HEK293 (cell line): ENCODE measurements around the gene HHIPL1.

Source experiments
- CTCF ChIA-PET: fragments of 350-600 bp; formaldehyde crosslinking; extraction: SDS; loops from one replicate; lab custom pipeline; 2021; ENCODE audit warnings: antibody characterized with exemption; lab: Yijun Ruan, JAX
- POLR2A ChIA-PET: fragments of 300-600 bp; formaldehyde crosslinking; extraction: SDS; loops from one replicate; lab custom pipeline; 2020; ENCODE audit warnings: antibody characterized with exemption, inconsistent platforms; lab: Yijun Ruan, JAX
- H3K27ac ChIP-seq: fragments of 200-500 bp; sonication (Bioruptor generic); 2 replicates; pipeline ENCODE4 v1.5.1; 2014; ENCODE audit warnings: low read depth, low read length, control low read depth, inconsistent platforms; ENCODE audit errors: extremely low read depth
- H3K36me3 ChIP-seq, 2 experiments: fragments of 200-500 bp in 1 of 2; sonication (Bioruptor generic) in 1 of 2; 1 replicate in 1 of 2; 2 replicates in 1 of 2; pipeline ENCODE4 v1.5.1; 2014 to 2017; ENCODE audit warnings: inconsistent platforms in 2 of 2, low read length in 2 of 2; ENCODE audit not compliant: control insufficient read depth in 2 of 2, insufficient read depth in 1 of 2
- H3K4me1 ChIP-seq: fragments of 200-500 bp; sonication (Bioruptor generic); 2 replicates; pipeline ENCODE4 v1.5.1; 2014; ENCODE audit warnings: mild to moderate bottlenecking, low read length, inconsistent platforms; ENCODE audit not compliant: control insufficient read depth, insufficient read depth
- H3K4me3 ChIP-seq: 2 replicates; pipeline ENCODE4 v1.5.1; 2011; ENCODE audit warnings: low read depth, mild to moderate bottlenecking, control low read depth, low read length, moderate library complexity
- H3K9me3 ChIP-seq: fragments of 200-500 bp; sonication (Bioruptor generic); 2 replicates; pipeline ENCODE4 v1.5.1; 2014; ENCODE audit warnings: low read depth, low read length, inconsistent platforms; ENCODE audit not compliant: control insufficient read depth, insufficient read depth
- AEBP2 ChIP-seq: fragments of 450-650 bp; formaldehyde crosslinking; IDR thresholded peaks from 2 replicates; pipeline ENCODE4 v1.5.1; 2016; ENCODE audit warnings: missing biosample characterization, missing genetic modification characterization, borderline replicate concordance
- KLF8 ChIP-seq: fragments of 450-650 bp; formaldehyde crosslinking; IDR thresholded peaks from 2 replicates; pipeline ENCODE4 v1.5.1; 2016; ENCODE audit warnings: missing biosample characterization, missing genetic modification characterization
- YY1 ChIP-seq: fragments of 450-650 bp; formaldehyde crosslinking; IDR thresholded peaks from 2 replicates; pipeline ENCODE4 v1.5.1; 2018; ENCODE audit warnings: missing biosample characterization, missing genetic modification characterization
- ZBTB20 ChIP-seq: fragments of 450-650 bp; formaldehyde crosslinking; IDR thresholded peaks from 2 replicates; pipeline ENCODE4 v1.5.1; 2016; ENCODE audit warnings: missing biosample characterization, missing genetic modification characterization
- ZBTB7A ChIP-seq: fragments of 450-650 bp; formaldehyde crosslinking; IDR thresholded peaks from 2 replicates; pipeline ENCODE4 v1.5.1; 2016; ENCODE audit warnings: low read depth, missing biosample characterization, missing genetic modification characterization
- ZFP37 ChIP-seq: fragments of 450-650 bp; formaldehyde crosslinking; IDR thresholded peaks from 2 replicates; pipeline ENCODE4 v1.5.1; 2016; ENCODE audit warnings: missing biosample characterization, missing genetic modification characterization
- ZNF10 ChIP-seq: fragments of 450-650 bp; formaldehyde crosslinking; IDR thresholded peaks from 2 replicates; pipeline ENCODE4 v1.5.1; 2017; ENCODE audit warnings: missing biosample characterization, missing genetic modification characterization
- ZNF350 ChIP-seq: fragments of 450-650 bp; formaldehyde crosslinking; IDR thresholded peaks from 2 replicates; pipeline ENCODE4 v1.5.0; 2017; ENCODE audit warnings: missing biosample characterization, mild to moderate bottlenecking, missing genetic modification characterization
- ZNF398 ChIP-seq: fragments of 450-650 bp; formaldehyde crosslinking; IDR thresholded peaks from 2 replicates; pipeline ENCODE4 v1.5.1; 2017; ENCODE audit warnings: missing biosample characterization, missing genetic modification characterization
- ZNF514 ChIP-seq: fragments of 450-650 bp; formaldehyde crosslinking; IDR thresholded peaks from 2 replicates; pipeline ENCODE4 v1.5.1; 2016; ENCODE audit warnings: missing biosample characterization, missing genetic modification characterization
- ZNF518A ChIP-seq: fragments of 450-650 bp; formaldehyde crosslinking; conservative IDR thresholded peaks from 2 replicates; pipeline ENCODE4 v1.5.1; 2016; ENCODE audit warnings: low read depth, missing biosample characterization, missing genetic modification characterization
- ZNF558 ChIP-seq: fragments of 450-650 bp; formaldehyde crosslinking; IDR thresholded peaks from 2 replicates; pipeline ENCODE4 v1.5.1; 2016; ENCODE audit warnings: missing biosample characterization, missing genetic modification characterization
- ZNF561 ChIP-seq: fragments of 450-650 bp; IDR thresholded peaks from 2 replicates; pipeline ENCODE4 v1.5.1; 2018; ENCODE audit warnings: missing biosample characterization, missing genetic modification characterization, borderline replicate concordance
- ZNF623 ChIP-seq: fragments of 450-650 bp; formaldehyde crosslinking; IDR thresholded peaks from 2 replicates; pipeline ENCODE4 v1.5.1; 2016; ENCODE audit warnings: missing biosample characterization, missing genetic modification characterization
- ZNF747 ChIP-seq: fragments of 450-650 bp; formaldehyde crosslinking; IDR thresholded peaks from 2 replicates; pipeline ENCODE4 v1.5.1; 2016; ENCODE audit warnings: missing biosample characterization, missing genetic modification characterization
- ZSCAN16 ChIP-seq: fragments of 450-650 bp; formaldehyde crosslinking; IDR thresholded peaks from 2 replicates; pipeline ENCODE4 v1.5.1; 2016; ENCODE audit warnings: missing biosample characterization, missing genetic modification characterization
- ZSCAN4 ChIP-seq: fragments of 450-650 bp; formaldehyde crosslinking; IDR thresholded peaks from 2 replicates; pipeline ENCODE4 v1.5.1; 2017; ENCODE audit warnings: missing biosample characterization, missing genetic modification characterization
- TF ChIP-seq, protein P1 (sequence below): fragments of 450-650 bp; formaldehyde crosslinking; IDR thresholded peaks from 2 replicates; pipeline ENCODE4 v1.5.0; 2017; ENCODE audit warnings: missing biosample characterization, missing genetic modification characterization, borderline replicate concordance

The HHIPL1 gene

DNA sequence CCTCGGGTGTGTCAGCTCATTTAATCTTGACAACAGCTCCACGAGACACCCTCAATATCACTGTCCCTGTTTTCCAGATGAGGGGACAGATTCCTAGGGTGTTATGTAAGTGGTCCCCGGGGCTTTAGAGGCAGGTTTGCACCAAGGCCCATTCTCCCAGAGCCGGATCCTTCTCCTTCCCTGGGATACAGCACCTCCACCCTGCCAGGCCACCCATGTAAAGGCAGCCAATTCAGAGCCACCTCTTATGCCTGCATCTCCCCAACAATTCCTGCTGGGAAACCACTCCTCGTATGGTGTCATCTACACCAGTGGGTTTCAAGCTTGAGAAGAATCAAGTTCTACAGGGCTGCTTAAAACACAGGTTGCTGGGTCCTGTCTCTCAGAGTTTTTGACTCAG is 35.1 kb downstream of the HHIPL1 start:
- CTCF ChIA-PET = interaction anchor here (0.6 to 1.8 kb wide), 8 partner anchors 8 to 281 kb away, joined by 3 to 6 read pairs (median 4); no protein-coding TSS in a partner anchor

More for the DNA sequence above, 35.1 kb downstream of the HHIPL1 start:
- Histone ChIP-seq H3K9me3 (no peaks in the 10 kb centered on the region), H3K4me1 (no peaks in the 10 kb centered on the region), H3K4me3 (no peak overlapping the region), H3K36me3 (no peaks in the 10 kb centered on the region), H3K27ac (no peak overlapping the region)
- POLR2A ChIA-PET = no interaction called here
- TF ChIP-seq KLF8 (tag by site-specific recombination) (no peak), ZNF558 (no peak), ZNF747 (tag by site-specific recombination) (no peak), ZSCAN16 (tag by site-specific recombination) (no peak), ZNF623 (no peak), ZNF10 (no peak), ZBTB7A (no peak), ZNF350 (tag by site-specific recombination) (no peak), ZNF518A (tag by site-specific recombination) (no peak), ZFP37 (tag by site-specific recombination) (no peak), ZBTB20 (no peak), ZNF514 (tag by site-specific recombination) (no peak), YY1 (tag by site-specific recombination) (no peak), ZNF561 (tag by site-specific recombination) (no peak), ZSCAN4 (tag by site-specific recombination) (no peak), ZNF398 (no peak), AEBP2 (tag by site-specific recombination) (no peak)
- TF ChIP-seq, protein P1, sequence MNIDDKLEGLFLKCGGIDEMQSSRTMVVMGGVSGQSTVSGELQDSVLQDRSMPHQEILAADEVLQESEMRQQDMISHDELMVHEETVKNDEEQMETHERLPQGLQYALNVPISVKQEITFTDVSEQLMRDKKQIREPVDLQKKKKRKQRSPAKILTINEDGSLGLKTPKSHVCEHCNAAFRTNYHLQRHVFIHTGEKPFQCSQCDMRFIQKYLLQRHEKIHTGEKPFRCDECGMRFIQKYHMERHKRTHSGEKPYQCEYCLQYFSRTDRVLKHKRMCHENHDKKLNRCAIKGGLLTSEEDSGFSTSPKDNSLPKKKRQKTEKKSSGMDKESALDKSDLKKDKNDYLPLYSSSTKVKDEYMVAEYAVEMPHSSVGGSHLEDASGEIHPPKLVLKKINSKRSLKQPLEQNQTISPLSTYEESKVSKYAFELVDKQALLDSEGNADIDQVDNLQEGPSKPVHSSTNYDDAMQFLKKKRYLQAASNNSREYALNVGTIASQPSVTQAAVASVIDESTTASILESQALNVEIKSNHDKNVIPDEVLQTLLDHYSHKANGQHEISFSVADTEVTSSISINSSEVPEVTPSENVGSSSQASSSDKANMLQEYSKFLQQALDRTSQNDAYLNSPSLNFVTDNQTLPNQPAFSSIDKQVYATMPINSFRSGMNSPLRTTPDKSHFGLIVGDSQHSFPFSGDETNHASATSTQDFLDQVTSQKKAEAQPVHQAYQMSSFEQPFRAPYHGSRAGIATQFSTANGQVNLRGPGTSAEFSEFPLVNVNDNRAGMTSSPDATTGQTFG (tag by site-specific recombination) = no peak
